ENCODE data around the gene CST5. TPM values are rescaled to one million over a fixed set of nuclear protein-coding genes. Genes with fewer than 3 reads are reported as not detected.

CST5 gene, protein sequence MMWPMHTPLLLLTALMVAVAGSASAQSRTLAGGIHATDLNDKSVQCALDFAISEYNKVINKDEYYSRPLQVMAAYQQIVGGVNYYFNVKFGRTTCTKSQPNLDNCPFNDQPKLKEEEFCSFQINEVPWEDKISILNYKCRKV
- not detected for total RNA-seq
- long read RNA-seq = 0 reads

DNA sequence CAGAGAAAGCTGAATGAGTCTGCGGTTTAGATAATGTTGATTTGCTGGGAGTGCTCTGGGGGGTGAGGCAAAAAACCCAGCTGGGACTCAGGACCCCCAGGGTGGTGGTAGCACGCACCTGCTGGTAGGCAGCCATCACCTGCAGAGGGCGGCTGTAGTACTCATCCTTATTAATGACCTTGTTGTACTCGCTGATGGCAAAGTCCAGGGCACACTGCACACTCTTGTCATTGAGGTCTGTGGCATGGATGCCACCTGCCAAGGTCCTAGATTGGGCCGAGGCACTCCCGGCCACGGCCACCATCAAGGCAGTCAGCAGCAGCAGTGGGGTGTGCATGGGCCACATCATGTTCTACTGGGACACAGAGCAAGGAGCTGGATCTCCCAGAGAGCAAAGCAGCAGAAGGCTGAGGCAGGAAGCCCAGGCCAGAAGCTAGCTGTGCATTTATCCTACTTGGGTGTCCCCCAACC, at the start of gene CST5:
Gene CST5, minus strand, starts transcription at position 421 of the 471 bp plus-strand sequence. Its CDS starts 72 bp downstream, at position 349.
- ATAC-seq (no peak), DNase-seq (no peak)
- no peaks in the 10 kb centered on the region for H3K27me3 ChIP-seq
- peaks cover 0 to 6% (median 0%) of the 10 kb centered on the region in 4 donors for H3K4me1 ChIP-seq
- no peaks in the 10 kb centered on the region for H3K9me3 ChIP-seq
- TF ChIP-seq POLR2A (IDR thresholded peaks at IDR 0.05) (no peak), CTCF (IDR thresholded peaks at IDR 0.05) (no peak)
- WGBS (ENCODE audit: insufficient coverage, low coverage, low lambda C conversion rate, missing lambda C conversion rate) = 85% methylated on average over 4 of the region's 7 CpGs
- H3K27ac ChIP-seq = no peak within 1 kb of the TSS
- intact Hi-C loops (cut with DNase I) = no loop called here
- H3K36me3 ChIP-seq = no peaks in the 10 kb centered on the region
- no peak within 1 kb of the TSS for H3K4me3 ChIP-seq

GRCh38 chr20:23928788-23929187, 49.2 kb upstream of the CST5 start:
- 83% methylated on average over 2 of the region's 10 CpGs for WGBS (ENCODE audit: insufficient coverage, low coverage, low lambda C conversion rate, missing lambda C conversion rate)
- Histone ChIP-seq H3K9me3 (no peaks in the 10 kb centered on the region), H3K4me3 (no peak overlapping the region), H3K36me3 (no peaks in the 10 kb centered on the region), H3K27me3 (no peaks in the 10 kb centered on the region), H3K27ac (no peak overlapping the region), H3K4me1 (no peaks in the 10 kb centered on the region)
- DNase-seq = peak in 1 of 3 donors; percentile 12
- ATAC-seq = no peak
- TF ChIP-seq POLR2A (IDR thresholded peaks at IDR 0.05) (no peak), CTCF (IDR thresholded peaks at IDR 0.05) (no peak)
- intact Hi-C loops (cut with DNase I) = loop anchor here in 1 of 2 donors (10.0 kb wide), 1 partner anchor 76 kb away; no protein-coding TSS in a partner anchor

GRCh38 chr20:23928353-23928752, 48.8 kb upstream of the CST5 start:
- peak in 1 of 3 donors; percentile 18 for DNase-seq
- no peaks in the 10 kb centered on the region for H3K9me3 ChIP-seq
- H3K4me3 ChIP-seq = no peak overlapping the region
- H3K36me3 ChIP-seq = no peaks in the 10 kb centered on the region
- intact Hi-C loops (cut with DNase I) = loop anchor here in 1 of 2 donors (10.0 kb wide), 1 partner anchor 76 kb away; no protein-coding TSS in a partner anchor
- no peaks in the 10 kb centered on the region for H3K27me3 ChIP-seq
- no peak overlapping the region for H3K27ac ChIP-seq
- ATAC-seq = no peak
- TF ChIP-seq CTCF (IDR thresholded peaks at IDR 0.05) = no peak
- TF ChIP-seq POLR2A (IDR thresholded peaks at IDR 0.05) = no peak
- no peaks in the 10 kb centered on the region for H3K4me1 ChIP-seq
- 41% methylated on average over 3 of the region's 9 CpGs for WGBS (ENCODE audit: insufficient coverage, low coverage, low lambda C conversion rate, missing lambda C conversion rate)

- Histone ChIP-seq H3K9me3 (no peaks in the 10 kb centered on the region), H3K27me3 (no peaks in the 10 kb centered on the region), H3K4me3 (no peak overlapping the region), H3K36me3 (no peaks in the 10 kb centered on the region), H3K27ac (no peak overlapping the region), H3K4me1 (no peaks in the 10 kb centered on the region)
- peak in 1 of 3 donors; percentile 31 for DNase-seq
- ATAC-seq = no peak
- WGBS (ENCODE audit: insufficient coverage, low coverage, low lambda C conversion rate, missing lambda C conversion rate) = 29% methylated on average over 3 of the region's 3 CpGs
- intact Hi-C loops (cut with DNase I) = loop anchor here in 1 of 2 donors (10.0 kb wide), 1 partner anchor 78 kb away; no protein-coding TSS in a partner anchor
- TF ChIP-seq POLR2A (IDR thresholded peaks at IDR 0.05) (no peak), CTCF (IDR thresholded peaks at IDR 0.05) (no peak)
These were observed 47.7 kb upstream of the CST5 start for GRCh38 chr20:23926944-23927872.

Measured in right lobe of liver (tissue), 6 donors.